ENCODE measurements around the gene OLIG1. TPM values are rescaled to one million over a fixed set of nuclear protein-coding genes. Genes with fewer than 3 reads are reported as not detected.

Gene OLIG1
- total RNA-seq, 2 experiments from 2014 or later = not detected

DNA sequence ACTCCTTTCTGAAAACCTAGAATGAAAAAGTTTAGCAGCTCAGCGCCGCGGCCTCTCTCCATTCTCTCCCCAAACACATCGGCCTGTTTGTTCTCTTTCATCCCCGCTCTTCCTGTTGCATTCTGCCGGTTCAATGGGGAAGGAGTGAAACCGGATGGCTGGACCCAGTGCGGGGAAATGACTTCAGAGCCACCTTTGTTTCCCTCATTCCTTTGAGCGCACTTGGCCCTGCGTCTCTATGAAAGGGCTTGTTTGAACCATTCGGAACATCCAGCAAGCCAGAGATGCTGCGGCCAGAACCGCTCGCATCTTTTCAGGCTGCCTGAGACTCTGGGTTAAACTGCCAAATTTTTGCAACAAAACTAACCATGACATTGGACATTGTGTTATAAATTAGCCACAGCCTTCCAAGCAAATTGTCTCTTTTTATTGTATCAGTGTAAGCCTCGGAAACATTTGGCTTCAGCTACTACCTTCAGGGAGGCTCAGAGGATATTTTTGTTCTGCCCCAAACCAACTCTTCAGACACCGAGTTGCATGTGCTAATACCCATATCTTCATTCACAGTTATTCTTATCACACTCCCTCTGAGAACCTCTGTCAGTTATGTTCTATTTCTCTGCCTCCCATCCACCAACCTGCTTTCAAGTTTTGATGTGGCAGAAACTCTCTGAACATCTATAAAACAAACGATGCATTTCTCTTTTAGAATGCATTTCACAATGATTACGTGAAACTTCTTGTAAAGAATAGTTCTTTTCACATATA, 5.1 kb upstream of the OLIG1 start:
- no peaks in the 10 kb centered on the region for H3K79me2 ChIP-seq (ENCODE audit: insufficient read depth, low read depth, low read length)
- H3K9me2 ChIP-seq (ENCODE audit: insufficient read depth, low read length) = no peaks in the 10 kb centered on the region
- no peak overlapping the region for H3K4me3 ChIP-seq (ENCODE audit: low read depth, low read length, poor library complexity, severe bottlenecking)
- POLR2A ChIA-PET = interaction anchor here (0.7 kb wide), 1 partner anchor 382 kb away, joined by 3 read pairs; no protein-coding TSS in a partner anchor
- no peak overlapping the region for H3K27ac ChIP-seq (ENCODE audit: low read depth, low read length, poor library complexity, severe bottlenecking)
- no peaks in the 10 kb centered on the region for H4K20me1 ChIP-seq (ENCODE audit: insufficient read depth, low read length)
- intact Hi-C loops (cut with micrococcal nuclease; ENCODE audit: unreplicated experiment) = no loop called here
- no peaks in the 10 kb centered on the region for H3K4me1 ChIP-seq (ENCODE audit: insufficient read depth, low read length, poor library complexity, severe bottlenecking)
- TF ChIP-seq EZH2phosphoT487 (IDR thresholded peaks at IDR 0.05; ENCODE audit: borderline replicate concordance, low read depth, low read length) = no peak
- TF ChIP-seq, protein P1, sequence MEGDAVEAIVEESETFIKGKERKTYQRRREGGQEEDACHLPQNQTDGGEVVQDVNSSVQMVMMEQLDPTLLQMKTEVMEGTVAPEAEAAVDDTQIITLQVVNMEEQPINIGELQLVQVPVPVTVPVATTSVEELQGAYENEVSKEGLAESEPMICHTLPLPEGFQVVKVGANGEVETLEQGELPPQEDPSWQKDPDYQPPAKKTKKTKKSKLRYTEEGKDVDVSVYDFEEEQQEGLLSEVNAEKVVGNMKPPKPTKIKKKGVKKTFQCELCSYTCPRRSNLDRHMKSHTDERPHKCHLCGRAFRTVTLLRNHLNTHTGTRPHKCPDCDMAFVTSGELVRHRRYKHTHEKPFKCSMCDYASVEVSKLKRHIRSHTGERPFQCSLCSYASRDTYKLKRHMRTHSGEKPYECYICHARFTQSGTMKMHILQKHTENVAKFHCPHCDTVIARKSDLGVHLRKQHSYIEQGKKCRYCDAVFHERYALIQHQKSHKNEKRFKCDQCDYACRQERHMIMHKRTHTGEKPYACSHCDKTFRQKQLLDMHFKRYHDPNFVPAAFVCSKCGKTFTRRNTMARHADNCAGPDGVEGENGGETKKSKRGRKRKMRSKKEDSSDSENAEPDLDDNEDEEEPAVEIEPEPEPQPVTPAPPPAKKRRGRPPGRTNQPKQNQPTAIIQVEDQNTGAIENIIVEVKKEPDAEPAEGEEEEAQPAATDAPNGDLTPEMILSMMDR (conservative IDR thresholded peaks at IDR 0.05; ENCODE audit: low read length) = no peak
- H3K4me2 ChIP-seq (ENCODE audit: low read length) = no peak overlapping the region
- DNase-seq (ENCODE audit: low spot score) = no peak
- H2AFZ ChIP-seq (ENCODE audit: low read length) = no peak overlapping the region
- BruUV-seq (replicated peaks) = no TSS peak
- H3K9me3 ChIP-seq (ENCODE audit: low read length) = no peaks in the 10 kb centered on the region
- no peaks in the 10 kb centered on the region for H3K36me3 ChIP-seq (ENCODE audit: insufficient read depth, low read length)
- CTCF ChIA-PET (ENCODE audit: unreplicated experiment) = no interaction called here

DNA sequence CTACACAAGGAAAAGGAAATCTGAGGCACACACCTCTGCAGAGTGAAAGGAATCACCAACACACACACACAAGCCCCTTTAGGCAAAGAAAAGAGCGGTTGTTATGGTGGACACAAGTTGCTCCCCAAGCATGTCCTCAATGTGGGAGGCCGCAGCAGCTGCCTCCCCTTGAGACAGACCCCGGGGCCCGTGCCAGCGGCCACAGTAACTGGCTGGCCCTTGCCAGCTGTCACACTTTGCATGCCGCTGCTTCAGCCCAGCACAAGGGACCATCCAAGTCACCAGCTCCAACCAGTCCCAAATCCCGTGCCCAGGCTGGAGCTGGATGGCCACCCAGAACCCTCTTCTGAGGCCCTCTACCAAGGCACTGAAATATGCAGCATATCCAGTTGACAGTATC, 2.9 kb upstream of the OLIG1 start:
- no peaks in the 10 kb centered on the region for H3K9me2 ChIP-seq (ENCODE audit: insufficient read depth, low read length)
- no peaks in the 10 kb centered on the region for H4K20me1 ChIP-seq (ENCODE audit: insufficient read depth, low read length)
- no peak overlapping the region for H3K27ac ChIP-seq (ENCODE audit: low read depth, low read length, poor library complexity, severe bottlenecking)
- DNase-seq (ENCODE audit: low spot score) = no peak
- H3K36me3 ChIP-seq (ENCODE audit: insufficient read depth, low read length) = no peaks in the 10 kb centered on the region
- no peaks in the 10 kb centered on the region for H3K9me3 ChIP-seq (ENCODE audit: low read length)
- no TSS peak for BruUV-seq (replicated peaks)
- no peak for TF ChIP-seq EZH2phosphoT487 (IDR thresholded peaks at IDR 0.05; ENCODE audit: borderline replicate concordance, low read depth, low read length)
- TF ChIP-seq, protein P1 (conservative IDR thresholded peaks at IDR 0.05; ENCODE audit: low read length) = no peak
- no peak overlapping the region for H3K4me3 ChIP-seq (ENCODE audit: low read depth, low read length, poor library complexity, severe bottlenecking)
- no peaks in the 10 kb centered on the region for H3K4me1 ChIP-seq (ENCODE audit: insufficient read depth, low read length, poor library complexity, severe bottlenecking)
- H2AFZ ChIP-seq (ENCODE audit: low read length) = no peak overlapping the region
- no peak overlapping the region for H3K4me2 ChIP-seq (ENCODE audit: low read length)
- H3K79me2 ChIP-seq (ENCODE audit: insufficient read depth, low read depth, low read length) = no peaks in the 10 kb centered on the region
- ChIA-PET CTCF (ENCODE audit: unreplicated experiment) (no interaction called here), POLR2A (no interaction called here)
- intact Hi-C loops (cut with micrococcal nuclease; ENCODE audit: unreplicated experiment) = no loop called here

DNA sequence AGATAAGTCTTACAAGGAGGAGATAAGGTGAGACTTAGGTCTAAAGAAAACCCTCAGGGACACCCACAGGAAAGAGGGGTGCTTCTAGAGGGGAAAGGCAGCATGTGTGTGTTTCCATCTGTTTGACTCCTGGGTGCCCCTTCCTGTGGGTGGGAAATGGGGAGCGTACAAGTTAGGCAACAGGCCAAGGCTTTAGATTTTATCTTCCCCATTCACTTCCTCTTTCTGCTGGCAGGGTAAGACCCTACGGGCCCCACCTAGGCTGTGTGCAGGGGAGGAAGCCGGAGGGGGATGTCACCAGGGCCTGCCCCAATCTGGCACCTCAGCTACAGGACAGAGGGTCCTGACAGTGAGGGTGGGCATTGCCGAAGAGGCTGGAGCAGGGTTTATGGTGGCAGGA, 2.5 kb upstream of the OLIG1 start:
- no peaks in the 10 kb centered on the region for H3K4me1 ChIP-seq (ENCODE audit: insufficient read depth, low read length, poor library complexity, severe bottlenecking)
- no peak overlapping the region for H2AFZ ChIP-seq (ENCODE audit: low read length)
- CTCF ChIA-PET (ENCODE audit: unreplicated experiment) = no interaction called here
- no peaks in the 10 kb centered on the region for H3K79me2 ChIP-seq (ENCODE audit: insufficient read depth, low read depth, low read length)
- POLR2A ChIA-PET = no interaction called here
- BruUV-seq (replicated peaks) = no TSS peak
- H3K4me3 ChIP-seq (ENCODE audit: low read depth, low read length, poor library complexity, severe bottlenecking) = no peak overlapping the region
- peak; percentile 4 for DNase-seq (ENCODE audit: low spot score)
- intact Hi-C loops (cut with micrococcal nuclease; ENCODE audit: unreplicated experiment) = no loop called here
- no peaks in the 10 kb centered on the region for H3K36me3 ChIP-seq (ENCODE audit: insufficient read depth, low read length)
- no peaks in the 10 kb centered on the region for H3K9me2 ChIP-seq (ENCODE audit: insufficient read depth, low read length)
- no peak for TF ChIP-seq EZH2phosphoT487 (IDR thresholded peaks at IDR 0.05; ENCODE audit: borderline replicate concordance, low read depth, low read length)
- TF ChIP-seq, protein P1 (conservative IDR thresholded peaks at IDR 0.05; ENCODE audit: low read length) = no peak
- H3K4me2 ChIP-seq (ENCODE audit: low read length) = no peak overlapping the region
- no peak overlapping the region for H3K27ac ChIP-seq (ENCODE audit: low read depth, low read length, poor library complexity, severe bottlenecking)
- H4K20me1 ChIP-seq (ENCODE audit: insufficient read depth, low read length) = no peaks in the 10 kb centered on the region
- no peaks in the 10 kb centered on the region for H3K9me3 ChIP-seq (ENCODE audit: low read length)

Data from OCI-LY7 (cell line).